UCSD-AML1 (cell line): ENCODE results near the gene BCAS1.

ENCODE experiments used
- DNase-seq: peaks from one replicate; lab custom pipeline; 2025; ENCODE audit not compliant: unreplicated experiment; lab: John Stamatoyannopoulos, UW

The BCAS1 gene

DNA sequence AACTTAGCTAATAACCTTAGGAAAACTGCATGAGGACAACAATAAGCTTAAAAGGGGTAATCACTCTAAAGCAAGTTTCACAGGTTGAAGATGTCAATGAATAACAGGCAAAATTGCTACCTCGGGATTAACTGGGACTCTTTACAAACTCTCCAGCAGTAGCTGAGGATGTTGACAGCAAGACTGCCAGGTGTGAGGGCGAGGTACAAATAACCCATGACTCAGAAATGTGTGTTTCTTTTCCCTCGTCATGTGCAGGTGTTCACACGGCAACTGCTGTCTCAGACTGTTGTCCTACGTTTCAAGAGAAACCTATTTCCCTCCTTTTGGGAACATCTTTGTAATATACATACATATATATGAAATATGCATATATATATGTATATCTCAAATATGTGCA, 15.9 kb downstream of the BCAS1 start:
- no peak for DNase-seq

DNA sequence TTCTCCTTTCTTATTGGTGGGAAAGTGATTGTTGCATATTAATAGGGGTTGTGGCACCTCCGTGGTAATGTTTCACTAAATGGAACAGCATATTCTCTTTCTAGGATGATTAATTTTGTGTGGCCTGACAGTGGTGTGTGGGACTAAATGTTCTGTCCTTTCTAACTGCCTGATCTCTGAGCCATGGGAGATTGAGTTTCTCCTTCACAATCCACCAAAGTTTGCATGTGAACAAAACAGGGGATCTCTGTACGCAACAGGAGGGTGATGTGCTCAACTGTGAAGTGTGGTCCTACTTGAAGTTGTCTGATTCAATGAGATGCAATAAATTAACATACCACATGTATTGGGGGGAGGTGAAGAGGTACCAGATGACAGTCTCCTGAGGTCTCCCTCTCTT, 19.3 kb downstream of the BCAS1 start:
- DNase-seq = no peak

DNA sequence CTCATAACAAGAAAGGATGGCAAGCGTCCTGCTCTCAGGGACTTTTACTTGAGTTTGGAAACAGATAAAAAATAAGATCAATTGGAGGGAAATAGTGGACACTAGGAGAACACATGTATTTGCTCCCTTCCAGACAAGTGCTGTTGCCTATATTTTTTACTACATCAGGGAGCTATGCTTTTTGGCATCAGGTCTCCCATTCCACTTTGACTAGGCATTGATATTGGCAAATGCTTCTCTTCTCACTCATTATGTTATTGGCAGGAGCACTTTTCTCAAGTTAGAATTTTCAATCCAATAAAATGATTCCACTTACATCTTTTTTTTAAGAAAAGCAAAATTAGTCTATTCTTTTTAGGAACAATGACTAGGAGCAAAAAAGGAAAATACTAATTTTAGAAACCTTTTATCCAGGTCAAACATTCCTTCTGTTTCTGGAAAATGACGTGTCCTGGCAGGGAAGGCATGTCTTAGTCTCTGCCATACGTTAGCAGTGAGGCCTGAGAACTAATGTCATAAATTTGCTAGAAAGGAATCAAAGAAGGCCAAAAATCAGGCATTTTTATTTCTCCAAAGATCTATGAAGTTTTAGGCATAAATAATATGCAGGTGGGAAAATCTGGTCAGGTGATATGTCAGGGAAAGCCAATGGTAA, 21.4 kb downstream of the BCAS1 start:
- DNase-seq = no peak

DNA sequence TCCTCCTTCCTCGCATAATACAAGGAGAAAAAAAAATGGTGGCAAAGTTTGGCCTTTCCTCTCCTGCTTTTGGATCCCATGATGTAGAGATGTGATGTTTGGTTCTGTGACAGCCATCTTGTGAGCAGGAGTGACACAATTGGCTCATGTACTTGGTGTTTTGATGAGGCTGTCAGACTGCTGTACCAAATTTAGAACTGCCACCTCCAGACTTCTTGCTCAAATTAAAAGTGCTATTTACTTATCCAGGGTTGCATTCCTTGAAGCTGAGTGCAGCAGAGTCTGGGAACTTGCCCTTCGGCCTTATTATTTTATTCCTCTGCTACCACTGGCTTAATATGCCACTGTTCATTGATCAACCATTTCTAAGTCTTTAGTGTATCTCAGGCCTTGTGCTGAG, 21.9 kb downstream of the BCAS1 start:
- DNase-seq = no peak

DNA sequence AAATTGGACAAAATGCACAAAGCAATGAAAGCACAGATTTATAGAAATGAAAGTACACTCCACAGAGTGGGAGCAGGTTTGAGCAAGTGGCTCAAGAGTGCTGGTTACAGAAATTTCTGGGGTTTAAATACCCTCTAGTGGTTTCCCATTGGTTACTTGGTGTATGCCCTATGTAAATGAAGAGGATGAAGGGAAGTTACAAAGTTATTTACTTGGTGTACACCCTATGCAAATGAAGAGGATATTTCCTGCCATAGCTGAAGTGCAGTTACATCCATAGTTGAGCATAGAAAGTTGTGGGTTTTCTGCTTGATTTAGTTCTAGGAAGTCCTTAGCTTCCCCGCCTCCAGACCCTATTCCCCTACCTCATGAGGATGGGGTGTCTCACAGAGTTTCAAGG, 22.7 kb downstream of the BCAS1 start:
- DNase-seq = no peak

DNA sequence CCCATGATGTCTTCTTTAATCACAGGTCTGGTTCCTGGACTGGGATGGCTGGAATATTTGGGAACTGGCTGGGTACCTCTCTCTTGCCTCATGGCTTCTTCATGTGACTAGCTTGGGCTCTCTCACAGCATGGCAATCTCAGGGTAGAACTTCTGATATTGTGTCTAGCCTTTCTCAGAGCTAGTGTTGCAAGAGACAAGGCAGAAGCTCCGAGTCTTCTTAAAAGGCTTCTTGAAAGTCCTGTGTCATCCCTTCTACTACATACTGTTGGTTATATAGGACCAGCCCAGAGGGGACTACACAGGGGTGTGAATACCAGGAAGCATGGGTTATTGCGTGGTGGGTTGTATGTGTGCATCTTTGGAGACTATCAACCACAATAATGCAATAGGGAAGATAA, 23.3 kb downstream of the BCAS1 start:
- DNase-seq = no peak

DNA sequence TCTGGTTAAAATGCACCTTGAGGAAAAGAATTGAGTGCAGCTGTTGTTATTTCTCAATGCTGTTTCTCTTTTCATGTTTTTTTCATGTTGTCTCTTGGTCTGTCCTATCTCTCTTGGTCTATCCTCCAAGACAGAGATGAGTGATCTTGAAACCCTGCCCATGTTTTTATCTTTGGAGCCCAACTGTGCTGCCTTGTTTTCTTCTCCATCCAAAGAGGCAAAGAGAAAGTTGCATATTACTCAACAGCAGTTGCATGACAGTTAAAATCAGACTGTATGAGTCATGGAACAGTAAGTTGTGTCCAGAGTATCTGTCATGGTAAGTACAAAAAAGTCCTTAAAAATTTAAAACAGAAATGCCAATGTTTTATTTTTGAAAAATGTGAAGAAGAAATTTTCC, 26.2 kb downstream of the BCAS1 start:
- no peak for DNase-seq

DNA sequence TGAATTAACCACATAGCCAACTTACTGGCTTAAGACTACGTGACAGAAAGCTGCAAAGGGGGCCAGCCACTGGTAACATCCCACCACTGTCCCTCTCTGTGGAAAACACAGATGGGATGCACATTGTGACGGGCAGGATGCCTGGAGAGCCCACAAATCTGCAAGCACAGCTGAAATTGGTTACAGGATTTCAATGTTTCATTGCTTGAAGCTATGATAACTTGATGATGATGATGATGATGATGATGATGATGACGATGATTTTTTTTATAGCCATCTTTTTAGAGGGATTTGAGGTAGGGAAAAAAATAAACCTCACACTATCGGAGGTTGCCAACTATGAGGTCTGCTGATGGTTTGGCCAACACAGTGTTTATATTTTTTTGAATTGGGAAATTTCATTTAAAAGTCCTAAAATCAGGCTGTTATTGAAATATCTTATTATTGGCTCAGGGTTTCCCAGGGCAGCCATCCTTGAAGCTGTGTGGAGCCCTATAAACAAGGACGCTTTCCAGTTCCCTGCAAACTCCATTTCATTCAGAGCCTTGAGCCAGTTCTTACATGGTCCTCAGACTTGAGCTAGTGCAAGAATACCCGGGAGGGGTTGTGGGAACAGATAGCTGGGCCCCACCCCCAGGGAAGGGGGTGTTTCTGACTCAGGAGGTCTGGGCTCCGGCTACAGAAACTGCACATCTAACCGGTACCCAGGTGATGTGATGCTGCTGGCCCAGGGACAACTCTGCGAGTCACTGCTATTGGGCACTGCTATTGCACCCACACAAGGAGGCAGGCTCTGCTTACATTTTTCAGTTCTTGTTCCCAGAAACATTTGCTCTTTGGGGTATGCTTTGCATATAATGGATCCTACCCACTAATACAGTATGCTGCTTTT, 27.1 kb downstream of the BCAS1 start:
- no peak for DNase-seq

DNA sequence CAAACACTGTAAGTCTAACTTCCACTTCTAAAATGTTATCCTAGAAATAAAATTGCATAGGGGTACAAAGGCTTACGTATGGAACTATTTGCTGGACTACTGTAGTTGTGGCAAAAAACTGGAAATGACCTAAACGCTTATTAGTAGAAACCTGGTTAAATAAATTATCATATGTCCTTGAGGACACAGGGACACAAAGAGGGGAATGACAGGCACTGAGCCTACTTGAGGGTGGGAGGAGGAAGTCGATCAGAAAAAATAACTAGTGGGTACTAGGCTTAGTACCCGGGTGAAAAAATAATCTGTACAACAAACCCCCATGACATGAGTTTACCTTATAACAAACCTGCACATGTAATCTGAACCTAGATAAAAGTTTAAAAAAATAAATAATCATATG, 28.4 kb downstream of the BCAS1 start:
- DNase-seq = no peak

DNA sequence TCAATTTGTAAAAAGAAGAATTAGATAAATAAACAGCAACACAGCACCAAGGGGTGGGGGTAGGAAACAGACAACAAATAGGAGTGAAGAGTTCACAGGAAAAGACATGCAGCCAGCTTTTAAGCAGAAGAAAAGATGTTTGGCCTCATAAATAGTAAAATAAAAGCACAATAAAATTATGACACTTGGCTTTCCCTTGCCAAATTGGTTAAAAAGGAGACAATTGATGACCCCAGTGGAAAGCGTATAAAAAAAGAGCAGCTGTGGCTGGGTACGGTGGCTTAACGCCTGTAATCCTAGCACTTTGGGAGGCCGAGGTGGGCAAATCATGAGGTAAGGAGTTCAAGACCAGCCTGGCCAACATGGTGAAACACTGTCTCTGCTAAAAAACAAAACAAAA, 29.1 kb downstream of the BCAS1 start:
- no peak for DNase-seq

DNA sequence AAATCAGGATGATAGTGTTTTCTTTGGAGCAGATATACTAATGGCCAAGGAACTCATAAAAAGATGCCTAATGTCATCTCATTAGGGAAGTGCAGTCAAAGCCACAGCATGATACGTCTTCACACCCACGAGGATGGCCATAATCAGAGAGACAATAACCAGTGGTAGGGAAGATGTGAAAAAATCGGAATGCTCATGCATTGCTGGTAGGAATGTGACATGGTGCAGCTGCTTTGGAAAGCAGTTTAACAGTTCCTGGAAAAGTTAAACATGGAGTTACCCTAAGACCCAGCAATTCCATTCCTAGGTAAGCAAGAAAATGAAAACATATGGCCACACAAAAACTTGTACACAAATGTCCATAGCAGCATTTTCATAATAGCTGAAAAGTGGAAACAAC, 29.9 kb downstream of the BCAS1 start:
- no peak for DNase-seq

DNA sequence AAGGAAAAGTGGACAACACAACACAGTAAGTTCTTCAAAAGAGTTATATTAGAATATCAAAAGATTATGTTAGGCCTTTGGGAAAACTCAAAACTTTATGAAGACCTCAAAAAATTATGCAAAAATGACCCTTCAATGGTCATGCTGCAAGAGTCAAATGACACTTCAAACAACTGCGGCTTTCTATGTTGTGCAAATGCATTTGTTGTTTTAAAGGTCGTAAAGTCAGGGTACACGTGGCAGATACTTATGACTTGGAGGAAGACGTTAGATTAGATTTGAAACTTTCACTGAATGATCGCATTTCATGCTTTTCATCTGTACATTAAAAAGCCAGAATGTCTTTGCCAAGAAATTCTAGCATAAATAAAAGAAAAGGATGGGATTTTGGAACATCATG, 31.4 kb downstream of the BCAS1 start:
- no peak for DNase-seq

DNA sequence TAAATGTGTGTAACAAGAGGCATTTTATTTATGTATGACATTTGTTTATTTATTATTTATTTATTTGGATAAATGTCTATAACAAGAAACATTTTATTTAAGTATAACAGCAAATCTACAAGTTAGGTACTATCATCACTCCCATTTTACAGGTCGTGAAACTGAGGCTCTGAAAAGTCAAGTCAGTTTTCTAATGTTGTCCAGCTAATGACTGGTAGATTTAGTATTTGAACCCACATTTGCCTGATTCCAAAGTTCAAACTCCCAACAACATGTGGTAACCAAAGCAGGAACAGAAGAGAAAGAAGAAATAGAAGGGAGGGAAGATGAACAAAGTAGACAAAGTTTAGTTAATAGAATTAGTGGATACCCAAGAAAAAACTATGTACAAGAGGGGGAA, 32.9 kb downstream of the BCAS1 start:
- DNase-seq = no peak

DNA sequence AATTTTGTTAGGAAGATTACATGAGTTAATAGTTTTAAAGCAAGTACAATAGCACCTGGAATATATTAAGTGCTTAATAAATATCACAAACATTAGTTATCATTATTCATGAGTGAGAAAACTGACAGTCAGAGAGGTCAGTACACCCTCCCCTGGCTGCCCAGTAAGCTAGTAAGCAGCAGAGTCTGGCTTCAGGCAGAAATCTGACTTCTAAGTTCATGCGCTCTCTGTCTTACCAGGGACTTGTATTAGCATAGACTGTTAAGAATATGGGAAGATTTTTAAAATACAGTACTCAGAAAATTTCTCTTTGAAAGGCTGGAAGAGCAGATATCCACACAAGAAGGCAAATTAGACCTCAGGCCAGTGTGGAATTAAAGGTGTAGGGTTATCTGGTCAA, 40.8 kb downstream of the BCAS1 start:
- no peak for DNase-seq

DNA sequence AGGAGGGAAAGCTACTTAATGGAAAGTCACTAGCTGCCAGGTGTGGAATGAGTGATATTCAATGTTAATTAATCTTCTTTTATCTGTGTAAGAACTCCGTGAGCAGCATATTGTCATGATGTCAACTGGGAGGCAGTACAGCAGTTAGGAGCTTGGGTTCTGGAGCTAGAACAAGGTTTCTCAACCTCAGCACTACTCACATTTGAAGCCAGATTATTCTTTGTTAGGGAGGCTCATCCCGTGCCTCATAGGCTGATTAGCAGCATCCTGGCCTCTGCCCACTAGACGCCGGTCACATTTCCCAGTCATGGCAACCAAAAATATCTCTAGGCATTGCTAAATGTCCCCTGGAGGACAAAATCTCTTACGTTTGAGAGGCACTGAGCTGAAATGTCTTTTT, 41.2 kb downstream of the BCAS1 start:
- DNase-seq = no peak

DNA sequence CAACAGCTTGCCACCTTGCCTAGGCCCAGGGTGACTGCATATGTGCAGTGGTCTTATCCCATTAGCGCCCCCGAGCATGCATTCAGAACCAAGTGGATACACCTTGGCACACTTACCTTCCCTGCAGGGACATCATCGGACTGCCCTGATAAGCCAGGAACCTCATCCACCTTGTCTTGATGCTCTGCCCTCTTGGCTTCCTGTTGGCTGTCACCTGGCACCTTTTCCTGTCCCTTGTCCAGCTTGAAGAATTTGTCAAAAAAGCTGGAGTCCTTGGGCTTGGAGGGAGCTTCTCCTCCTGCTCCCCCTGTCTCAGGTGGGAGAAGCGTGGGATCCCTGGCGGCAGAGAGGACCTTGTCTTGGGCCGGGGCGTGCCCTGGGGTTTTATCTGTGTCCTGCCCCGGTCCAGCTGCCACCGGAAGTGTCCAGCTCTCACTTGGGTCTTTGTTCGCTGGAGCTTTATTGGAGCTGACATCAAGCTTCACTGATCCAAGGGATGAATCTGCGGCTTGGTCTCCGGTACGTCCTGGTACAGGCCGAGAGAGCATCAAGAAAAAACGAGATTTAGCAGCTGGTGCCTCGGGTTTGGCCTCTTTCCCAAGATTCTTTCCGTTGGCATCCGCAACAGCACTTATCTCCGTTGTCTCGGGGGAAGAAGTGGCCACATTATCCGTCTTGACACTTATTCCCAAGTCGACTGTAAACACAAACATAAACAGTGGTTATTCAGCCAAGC, 42.0 kb downstream of the BCAS1 start:
- no peak for DNase-seq

DNA sequence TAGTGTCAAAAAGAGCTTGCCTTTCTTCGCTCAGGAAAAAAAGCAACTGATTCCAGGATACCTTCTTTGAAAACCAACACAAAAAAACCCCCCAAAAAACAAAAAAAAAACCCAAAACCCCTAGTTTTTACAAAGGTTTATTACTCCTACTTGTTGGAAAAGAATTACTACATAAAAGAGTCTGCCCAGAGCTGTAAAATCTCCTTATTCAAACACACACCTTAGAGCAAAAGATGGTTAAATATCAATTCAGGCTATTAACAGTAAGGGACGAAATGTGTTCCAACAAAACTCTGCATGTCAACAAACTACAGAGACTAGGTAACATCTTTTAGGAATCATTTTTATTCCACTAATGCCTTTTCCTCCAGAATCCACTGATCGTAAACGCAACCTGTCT, 42.7 kb downstream of the BCAS1 start:
- no peak for DNase-seq

DNA sequence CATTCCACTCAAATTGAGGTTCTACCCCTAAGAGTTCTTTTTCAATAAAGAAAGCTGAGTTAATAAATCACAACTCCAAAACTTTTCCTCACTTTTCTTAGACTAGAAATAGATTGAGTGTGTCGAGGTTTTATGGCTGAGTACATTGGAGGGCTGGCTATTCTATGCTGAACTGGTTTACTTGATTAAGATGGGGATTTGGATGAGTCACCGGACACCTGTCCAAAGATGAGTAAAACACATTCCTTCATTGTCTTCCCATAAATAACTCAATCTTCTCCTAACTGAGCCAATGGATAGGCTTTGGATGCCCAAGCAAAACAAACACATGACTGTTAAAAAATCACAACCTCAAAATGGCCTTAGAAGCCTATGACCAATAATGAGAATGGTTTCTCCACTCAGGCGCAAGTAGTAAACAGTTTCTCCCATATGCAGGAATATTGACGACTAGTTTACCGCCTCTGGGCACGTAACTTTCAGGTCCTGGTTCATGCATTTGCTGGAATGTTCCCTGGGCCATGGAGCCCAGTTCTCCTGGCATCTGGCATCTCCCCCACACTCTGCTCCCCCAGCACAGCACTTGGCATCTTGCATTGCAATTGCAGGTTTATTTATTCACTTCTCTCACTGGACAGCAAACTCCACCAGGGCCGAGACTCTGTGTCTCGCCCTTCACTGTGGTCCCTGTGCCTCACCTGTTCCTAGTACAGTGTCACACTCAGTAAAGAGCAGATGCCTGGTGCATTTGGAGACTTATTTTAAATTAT, 43.9 kb downstream of the BCAS1 start:
- no peak for DNase-seq

DNA sequence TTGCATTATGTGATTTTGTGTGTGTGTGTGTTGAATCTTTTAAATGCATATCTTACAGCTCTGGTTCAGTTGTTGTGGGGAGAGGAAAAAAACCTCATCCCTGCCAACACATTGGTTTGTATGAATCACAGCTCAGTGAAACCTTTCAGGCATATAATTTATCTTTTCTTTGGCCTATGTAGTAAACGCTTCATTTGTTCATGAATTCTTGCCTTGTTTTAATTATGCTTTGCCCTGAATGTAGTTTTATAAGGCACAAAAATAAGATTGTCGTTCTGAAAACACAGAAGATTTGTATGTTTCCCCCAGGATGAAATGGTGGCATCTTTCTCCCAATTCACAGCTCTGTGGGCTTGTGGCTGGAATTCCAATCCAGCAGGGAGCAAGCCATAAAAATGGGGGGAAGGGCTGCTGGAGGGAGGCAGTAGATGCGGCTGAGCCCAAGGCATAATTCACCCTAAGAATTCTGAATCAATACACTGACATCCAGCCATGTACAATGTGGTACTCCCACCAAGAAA, 45.1 kb downstream of the BCAS1 start:
- no peak for DNase-seq

DNA sequence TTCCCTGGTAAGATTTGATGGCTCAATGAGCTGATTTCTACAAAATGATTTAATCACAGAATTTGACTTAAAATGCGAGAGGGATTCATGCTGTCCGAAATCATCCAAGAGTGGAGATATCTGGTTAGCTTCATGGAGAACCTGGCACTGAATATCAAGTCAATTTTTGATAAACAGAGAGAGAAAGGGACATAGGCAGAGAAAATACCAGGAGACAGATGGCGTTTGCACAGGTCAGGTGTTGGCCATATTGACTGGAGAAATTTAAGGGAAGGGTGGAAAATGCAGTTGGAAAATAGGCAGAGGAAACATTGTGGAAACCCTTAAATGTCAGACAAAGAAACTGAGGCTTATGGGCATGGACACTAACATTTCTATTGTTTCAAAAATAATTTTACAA, 47.0 kb downstream of the BCAS1 start:
- DNase-seq = no peak
